Spleen (tissue), 7 donors: Measurements from ENCODE around the gene NDUFAF2.

Experiments
- CTCF ChIP-seq, 11 experiments: fragments of 200-600 bp in 7 of 11; fragments of 450-650 bp in 4 of 11; sonication (generic) in 4 of 11; IDR thresholded peaks in 8 of 11; conservative IDR thresholded peaks in 3 of 11; 1 replicate in 7 of 11; 2 replicates in 4 of 11; pipeline versions ENCODE4 v1.4.0 to v1.8.0; 2016 to 2021; ENCODE audit warnings: antibody characterized with exemption in 11 of 11, inconsistent platforms in 4 of 11, mild to moderate bottlenecking in 1 of 11
- POLR2A ChIP-seq, 3 donors: fragments of 450-650 bp; IDR thresholded peaks; one replicate each; pipeline ENCODE4 v1.5.1; 2017; ENCODE audit warnings: antibody characterized with exemption in 3 of 3, mild to moderate bottlenecking in 1 of 3
- donor health status: DM: no; HTN: no; CAD: no; lungs with moderate emphysema.
- donor health status: DM: no; HTN: no; CAD: no.
- donor health status: DM: no; HTN: no; CAD: no.

- TF ChIP-seq POLR2A (IDR thresholded peaks at IDR 0.05) = no peak
- TF ChIP-seq CTCF (IDR thresholded peaks at IDR 0.05 in 8 of 11, conservative IDR thresholded peaks at IDR 0.05 in 3 of 11) = no peak
Measured at GRCh38 chr5:61176631-61177030, 231.6 kb downstream of the NDUFAF2 start.
